ENCODE data around the gene PDSS2. TPM values are rescaled to one million over a fixed set of nuclear protein-coding genes. Genes with fewer than 3 reads are reported as not detected.

The PDSS2 gene
- total and polyA plus RNA-seq, 2 of the 8 experiments (the other 6 are each of a cell fraction or from before 2014, with no cell fraction given), result 10.7 to 16.1 TPM

DNA sequence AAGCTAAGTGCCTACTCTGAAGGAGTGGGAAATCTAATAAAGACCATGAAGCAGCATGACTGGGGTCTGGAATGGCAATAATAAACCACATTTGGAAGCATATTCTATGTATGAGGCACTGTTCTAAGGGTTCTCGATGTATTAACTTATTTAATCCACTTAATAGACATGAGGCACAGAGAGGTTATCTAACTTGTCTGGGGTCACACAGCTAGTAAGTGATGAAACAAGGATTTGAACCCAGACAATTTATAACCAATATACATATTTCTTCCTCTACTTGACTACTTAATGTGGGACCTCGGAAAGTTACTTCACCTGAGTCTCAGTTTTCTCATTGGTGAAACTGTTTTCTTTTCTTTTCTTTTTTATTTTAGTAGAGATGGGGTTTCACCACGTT, 131.3 kb downstream of the PDSS2 start (continued):
- TF ChIP-seq RFX5 (IDR thresholded peaks at IDR 0.05; ENCODE audit: borderline replicate concordance, low read depth, low read length), result no peak
